WTC11 (cell line): ENCODE measurements around the gene TCF3. TPM values are rescaled to one million over a fixed set of nuclear protein-coding genes. Genes with fewer than 3 reads are reported as not detected.
A peak's percentile ranks its signal among the peaks of the same experiment; 100 is the strongest.

Source experiments
- ATAC-seq: fragments of 200-7000 bp; cut with Tn5 transposase; 2 replicates; pipeline ENCODE4 v1.10.0; 2021; ENCODE audit warnings: mild to moderate bottlenecking, moderate library complexity
- CTCF ChIA-PET: fragments of 300-600 bp; sonication (Branson Sonifier 250); formaldehyde crosslinking; loops from one replicate; lab custom pipeline; 2021; ENCODE audit warnings: antibody characterized with exemption; lab: Charles Lee
- POLR2A ChIA-PET: fragments of 350-600 bp; sonication (Branson Sonifier 250); formaldehyde crosslinking; loops from one replicate; lab custom pipeline; 2021; ENCODE audit warnings: antibody characterized with exemption; lab: Charles Lee
- DNase-seq: peaks from one replicate; pipeline ENCODE4 v3.0.0; 2021; ENCODE audit warnings: low spot score
- H3K27ac Mint-ChIP-seq: 2 replicates; pipeline ENCODE4 v1.8.0; 2021; ENCODE audit warnings: mixed read lengths
- H3K27me3 Mint-ChIP-seq: 2 replicates; pipeline ENCODE4 v1.8.0; 2021; ENCODE audit warnings: low read depth, mild to moderate bottlenecking, moderate library complexity, mixed read lengths
- H3K36me3 Mint-ChIP-seq: 2 replicates; pipeline ENCODE4 v1.8.0; 2021; ENCODE audit warnings: mixed read lengths
- H3K4me1 Mint-ChIP-seq: 2 replicates; pipeline ENCODE4 v1.8.0; 2022; ENCODE audit warnings: mixed read lengths
- H3K4me3 Mint-ChIP-seq: 2 replicates; pipeline ENCODE4 v1.8.0; 2021; ENCODE audit warnings: mild to moderate bottlenecking, moderate library complexity, mixed read lengths
- H3K9me3 Mint-ChIP-seq: 2 replicates; pipeline ENCODE4 v1.8.0; 2021; ENCODE audit warnings: mixed read lengths
- CREM ChIP-seq: sonication (generic); formaldehyde crosslinking; IDR thresholded peaks from 2 replicates; pipeline ENCODE4 v1.8.1; 2022; ENCODE audit warnings: mild to moderate bottlenecking, missing genetic modification reagents, moderate library complexity
- E2F1 ChIP-seq: sonication (generic); formaldehyde crosslinking; IDR thresholded peaks from 2 replicates; pipeline ENCODE4 v1.8.0; 2022; ENCODE audit warnings: mild to moderate bottlenecking, missing genetic modification reagents
- E2F5 ChIP-seq: sonication (generic); formaldehyde crosslinking; IDR thresholded peaks from 2 replicates; pipeline ENCODE4 v1.8.1; 2022; ENCODE audit warnings: mild to moderate bottlenecking, moderate library complexity, missing genetic modification reagents
- ERG ChIP-seq: fragments of 250-450 bp; sonication (Bioruptor Pico); IDR thresholded peaks from 2 replicates; pipeline ENCODE4 v1.8.0; 2021; ENCODE audit warnings: mild to moderate bottlenecking
- FOXJ3 ChIP-seq: sonication (generic); formaldehyde crosslinking; IDR thresholded peaks from 2 replicates; pipeline ENCODE4 v1.9.0; 2021; ENCODE audit warnings: missing genetic modification reagents, mild to moderate bottlenecking, borderline replicate concordance
- FOXP1 ChIP-seq: sonication (generic); formaldehyde crosslinking; IDR thresholded peaks from 2 replicates; pipeline ENCODE4 v1.8.0; 2022; ENCODE audit warnings: missing genetic modification reagents, mild to moderate bottlenecking, moderate library complexity, borderline replicate concordance
- JUN ChIP-seq: sonication (generic); formaldehyde crosslinking; IDR thresholded peaks from 2 replicates; pipeline ENCODE4 v1.8.0; 2023; ENCODE audit warnings: mild to moderate bottlenecking, missing genetic modification reagents
- MXD4 ChIP-seq: fragments of 250-450 bp; sonication (Bioruptor Pico); IDR thresholded peaks from 2 replicates; pipeline ENCODE4 v1.8.0; 2021; ENCODE audit warnings: mild to moderate bottlenecking, moderate library complexity, borderline replicate concordance
- MYBL2 ChIP-seq: sonication (generic); formaldehyde crosslinking; IDR thresholded peaks from 2 replicates; pipeline ENCODE4 v1.8.1; 2023; ENCODE audit warnings: mild to moderate bottlenecking, moderate library complexity, missing genetic modification reagents
- NR1H2 ChIP-seq: sonication (generic); formaldehyde crosslinking; IDR thresholded peaks from 2 replicates; pipeline ENCODE4 v1.9.0; 2021; ENCODE audit warnings: mild to moderate bottlenecking, moderate library complexity, missing genetic modification reagents
- PREB ChIP-seq: sonication (generic); formaldehyde crosslinking; IDR thresholded peaks from 2 replicates; pipeline ENCODE4 v1.8.1; 2022; ENCODE audit warnings: mild to moderate bottlenecking, missing genetic modification reagents, moderate library complexity, borderline replicate concordance
- RORB ChIP-seq: fragments of 250-450 bp; sonication (Bioruptor Pico); IDR thresholded peaks from 2 replicates; pipeline ENCODE4 v1.9.0; 2021; ENCODE audit warnings: mild to moderate bottlenecking
- SMAD3 ChIP-seq: sonication (generic); formaldehyde crosslinking; IDR thresholded peaks from 2 replicates; pipeline ENCODE4 v1.8.0; 2022; ENCODE audit warnings: missing genetic modification reagents, mild to moderate bottlenecking, borderline replicate concordance
- USF1 ChIP-seq: sonication (generic); formaldehyde crosslinking; IDR thresholded peaks from 2 replicates; pipeline ENCODE4 v1.8.0; 2022; ENCODE audit warnings: mild to moderate bottlenecking, missing genetic modification reagents
- ZBTB43 ChIP-seq: sonication (generic); formaldehyde crosslinking; IDR thresholded peaks from 2 replicates; pipeline ENCODE4 v1.8.1; 2023; ENCODE audit warnings: mild to moderate bottlenecking, missing genetic modification reagents
- ZNF281 ChIP-seq: sonication (generic); formaldehyde crosslinking; IDR thresholded peaks from 2 replicates; pipeline ENCODE4 v1.8.0; 2023; ENCODE audit warnings: mild to moderate bottlenecking, missing genetic modification reagents
- total RNA-seq: library from RNA; stranded (reverse); gene quantifications from 3 replicates; pipeline ENCODE4 v1.2.3, GENCODE V29; 2021

The TCF3 gene
- total RNA-seq, 1 experiment from 2014 or later: 324 TPM

- TF ChIP-seq ZNF281 (CRISPR knock-in tag): no peak
- no peak for TF ChIP-seq ERG (CRISPR knock-in tag)
- TF ChIP-seq USF1 (CRISPR knock-in tag): no peak
- no peak for TF ChIP-seq MXD4
- no peak for TF ChIP-seq FOXP1 (CRISPR knock-in tag)
- no peak for TF ChIP-seq NR1H2 (CRISPR knock-in tag)
- Mint-ChIP-seq H3K27ac (no peak overlapping the region), H3K9me3 (no peaks in the 10 kb centered on the region), H3K4me1 (peaks cover 15% of the 10 kb centered on the region), H3K27me3 (peaks cover 92% of the 10 kb centered on the region), H3K4me3 (peak overlapping the region; percentile 41), H3K36me3 (no peaks in the 10 kb centered on the region)
- no peak for DNase-seq
- CTCF ChIA-PET: interaction anchor here (0.6 to 4.6 kb wide), 44 partner anchors 8 to 201 kb away, joined by 3 to 85 read pairs (median 6); partner anchors contain the start of genes MBD3, REEP6 and TCF3
- POLR2A ChIA-PET: interaction anchor here (1.4 kb wide), 1 partner anchor 74 kb away, joined by 3 read pairs; no protein-coding TSS in a partner anchor
- ATAC-seq: no peak
Observed at GRCh38 chr19:1672769-1673644, 20.6 kb upstream of the TCF3 start.

- ATAC-seq (peak; percentile 24), DNase-seq (peak; percentile 62)
- peaks cover 18% of the 10 kb centered on the region for H3K4me1 Mint-ChIP-seq
- H3K27ac Mint-ChIP-seq: no peak overlapping the region
- H3K36me3 Mint-ChIP-seq: no peaks in the 10 kb centered on the region
- H3K9me3 Mint-ChIP-seq: no peaks in the 10 kb centered on the region
- ChIA-PET POLR2A (interaction anchor here (1.4 kb wide), 1 partner anchor 75 kb away, joined by 3 read pairs; no protein-coding TSS in a partner anchor), CTCF (interaction anchor here (0.6 to 4.6 kb wide), 42 partner anchors 8 to 201 kb away, joined by 3 to 85 read pairs (median 6); partner anchors contain the start of genes MBD3, REEP6 and TCF3)
- peak overlapping the region; percentile 41 for H3K4me3 Mint-ChIP-seq
- H3K27me3 Mint-ChIP-seq: peaks cover 90% of the 10 kb centered on the region
- TF ChIP-seq SMAD3 (CRISPR knock-in tag): no peak
- TF ChIP-seq E2F5 (CRISPR knock-in tag): 0 out of 2 replicates have a peak, but pooled peaks have one; percentile 45
- no peak for TF ChIP-seq JUN (CRISPR knock-in tag)
- 0 out of 2 replicates have a peak, but pooled peaks have one; percentile 35 for TF ChIP-seq ZBTB43 (CRISPR knock-in tag)
- no peak for TF ChIP-seq FOXJ3
- TF ChIP-seq ZNF281 (CRISPR knock-in tag): 0 out of 2 replicates have a peak, but pooled peaks have one; percentile 18
- TF ChIP-seq E2F1 (CRISPR knock-in tag): 0 out of 2 replicates have a peak, but pooled peaks have one; percentile 42
- no peak for TF ChIP-seq PREB (CRISPR knock-in tag)
- no peak for TF ChIP-seq CREM (CRISPR knock-in tag)
- TF ChIP-seq RORB (CRISPR knock-in tag): no peak
- TF ChIP-seq MYBL2 (CRISPR knock-in tag): peak; percentile 34; the same call in 1 of the 2 replicates
Observed at GRCh38 chr19:1672038-1672768, 19.8 kb upstream of the TCF3 start.
